HepG2 (cell line): ENCODE results near the gene C1QTNF1. TPM values are rescaled to one million over a fixed set of nuclear protein-coding genes. Genes with fewer than 3 reads are reported as not detected.

Experiments used
- PCBP1 ChIP-seq: fragments of 200-400 bp; formaldehyde crosslinking; IDR thresholded peaks from 2 replicates; pipeline ENCODE4 v1.6.1; 2017; ENCODE audit warnings: mild to moderate bottlenecking, low read depth, low read length, borderline replicate concordance
- STAG1 ChIP-seq: sonication (generic); formaldehyde crosslinking; IDR thresholded peaks from 2 replicates; pipeline ENCODE4 v1.4.0; 2020; ENCODE audit warnings: missing genetic modification reagents
- ZNF318 ChIP-seq: sonication (generic); formaldehyde crosslinking; IDR thresholded peaks from 2 replicates; pipeline ENCODE4 v1.4.0; 2020; ENCODE audit warnings: mild to moderate bottlenecking, missing genetic modification reagents
- ZNF33A ChIP-seq: sonication (generic); formaldehyde crosslinking; IDR thresholded peaks from 2 replicates; pipeline ENCODE4 v1.5.1; 2020; ENCODE audit warnings: missing genetic modification reagents, mild to moderate bottlenecking, moderate library complexity, borderline replicate concordance
- ZNF432 ChIP-seq: sonication (generic); formaldehyde crosslinking; IDR thresholded peaks from 2 replicates; pipeline ENCODE4 v1.5.0; 2020; ENCODE audit warnings: missing genetic modification reagents, mild to moderate bottlenecking, borderline replicate concordance
- polyA plus RNA-seq, 8 experiments: library from polyadenylated mRNA; depleted of rRNA in 3 of 8; stranded (reverse) in 7 of 8; unstranded in 1 of 8; fragments of >200 nt; fragmentation: Illumina TruSeq in 4 of 8; extraction: Trizol in 4 of 8; gene quantifications; 2 replicates each; pipeline versions ENCODE4 v1.2.1 to v1.2.3, GENCODE V29; 2011 to 2016; ENCODE audit warnings: low read depth in 4 of 8, missing spikeins in 1 of 8, mixed read lengths in 1 of 8; ENCODE audit not compliant: insufficient read depth in 1 of 8
- total RNA-seq, 5 experiments: library from RNA; depleted of rRNA; stranded (reverse); fragments of >200 nt; fragmentation: Illumina TruSeq; extraction: Trizol; gene quantifications; 2 replicates each; pipeline ENCODE4 v1.2.3, GENCODE V29; 2016; ENCODE audit warnings: low read depth in 1 of 5

Gene C1QTNF1
- total and polyA plus RNA-seq, 2 of the 13 experiments (the other 11 are each of a cell fraction or from before 2014, with no cell fraction given) = 0.18 to 0.86 TPM

GRCh38 chr17:79027274-79027924 lies 3.4 kb downstream of the C1QTNF1 start (continued):
- TF ChIP-seq ZNF318 (CRISPR knock-in tag) (no peak), STAG1 (CRISPR knock-in tag) (no peak), PCBP1 (no peak), ZNF33A (CRISPR knock-in tag) (no peak), ZNF432 (CRISPR knock-in tag) (no peak)
